Renal cortical epithelial cell (primary cell): Measurements from ENCODE around the gene FEN1. TPM values are rescaled to one million over a fixed set of nuclear protein-coding genes. Genes with fewer than 3 reads are reported as not detected.

Experiments
- DNase-seq: peaks from one replicate; pipeline ENCODE4 v3.0.0-alpha.2; 2011; ENCODE audit warnings: low read depth
- total RNA-seq: library from RNA; depleted of rRNA; stranded (reverse); fragments of >200 nt; gene quantifications from 2 replicates; pipeline ENCODE4 v1.2.3, GENCODE V29; 2014

FEN1 gene, protein sequence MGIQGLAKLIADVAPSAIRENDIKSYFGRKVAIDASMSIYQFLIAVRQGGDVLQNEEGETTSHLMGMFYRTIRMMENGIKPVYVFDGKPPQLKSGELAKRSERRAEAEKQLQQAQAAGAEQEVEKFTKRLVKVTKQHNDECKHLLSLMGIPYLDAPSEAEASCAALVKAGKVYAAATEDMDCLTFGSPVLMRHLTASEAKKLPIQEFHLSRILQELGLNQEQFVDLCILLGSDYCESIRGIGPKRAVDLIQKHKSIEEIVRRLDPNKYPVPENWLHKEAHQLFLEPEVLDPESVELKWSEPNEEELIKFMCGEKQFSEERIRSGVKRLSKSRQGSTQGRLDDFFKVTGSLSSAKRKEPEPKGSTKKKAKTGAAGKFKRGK
- total RNA-seq: 12.1 and 35.6 TPM in 2 replicates

GRCh38 chr11:61792310-61793082, at the start of gene FEN1, which contains the start of gene TMEM258:
TSS of gene FEN1 (plus strand) at chr11:61792911. CDS start at chr11:61795362, 2,451 bp downstream.
TSS of gene TMEM258 (minus strand) at chr11:61792599. CDS start at chr11:61792558, 41 bp downstream.
- peak; percentile 90 for DNase-seq

GRCh38 chr11:61743486-61744095, 49.1 kb upstream of the FEN1 start:
- no peak for DNase-seq

DNA sequence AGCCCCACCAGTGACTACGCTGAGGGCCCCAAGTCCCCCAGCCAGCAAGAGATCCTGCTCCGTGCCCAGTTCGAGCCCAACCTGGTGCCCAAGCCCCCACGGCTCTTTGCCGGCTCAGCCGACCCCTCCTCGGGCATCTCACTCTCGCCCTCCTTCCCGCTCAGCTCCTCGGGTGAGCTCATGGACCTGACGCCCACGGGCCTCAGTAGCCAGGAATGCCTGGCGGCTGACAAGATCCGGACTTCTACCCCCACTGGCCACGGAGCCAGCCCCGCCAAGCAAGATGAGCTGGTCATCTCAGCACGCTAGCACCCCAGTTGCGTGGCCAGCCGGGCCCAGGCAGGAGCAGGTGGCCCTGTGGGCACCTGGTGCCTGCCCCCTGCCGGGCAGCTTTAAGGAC, 48.5 kb upstream of the FEN1 start:
- DNase-seq: no peak

GRCh38 chr11:61744609-61745156, 48.0 kb upstream of the FEN1 start:
- no peak for DNase-seq

DNA sequence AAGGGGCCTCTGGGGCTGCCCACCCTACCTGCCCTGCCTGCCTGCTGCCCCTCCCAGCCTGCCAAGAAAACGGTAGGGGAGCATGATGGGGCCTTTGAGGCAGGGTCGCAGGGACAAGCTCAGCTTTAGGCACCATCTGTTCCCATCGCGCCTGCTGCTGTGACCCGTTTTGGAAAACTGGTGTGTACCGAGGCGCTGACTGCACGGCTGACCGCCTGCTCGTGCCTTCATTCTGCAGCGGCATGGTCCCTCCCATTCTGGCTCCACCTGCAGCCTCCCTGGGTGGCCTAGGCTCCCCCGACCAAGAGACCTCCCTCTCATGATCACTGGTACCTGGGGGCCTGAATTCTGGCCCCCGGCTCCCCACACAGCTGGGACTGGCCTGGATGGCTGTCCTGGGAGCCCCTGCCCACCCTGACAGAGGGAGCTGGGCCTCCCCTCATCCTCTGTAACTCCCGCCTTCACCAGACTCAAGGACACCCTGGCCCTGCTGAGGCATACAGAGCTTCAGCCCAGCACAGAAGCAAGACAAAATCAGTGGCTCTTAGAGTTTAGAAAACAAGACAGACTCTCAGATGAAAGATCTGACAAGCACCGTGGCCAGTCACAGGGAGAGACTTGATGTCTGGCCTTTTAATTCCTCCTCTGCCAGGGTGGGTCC, 46.8 kb upstream of the FEN1 start:
- DNase-seq: no peak

- no peak for DNase-seq
Measured at GRCh38 chr11:61746442-61747191, 46.1 kb upstream of the FEN1 start.

- DNase-seq: peak; percentile 49
Measured at GRCh38 chr11:61747192-61747966, 45.3 kb upstream of the FEN1 start.

GRCh38 chr11:61747967-61748285, 44.8 kb upstream of the FEN1 start:
- DNase-seq: no peak

DNA sequence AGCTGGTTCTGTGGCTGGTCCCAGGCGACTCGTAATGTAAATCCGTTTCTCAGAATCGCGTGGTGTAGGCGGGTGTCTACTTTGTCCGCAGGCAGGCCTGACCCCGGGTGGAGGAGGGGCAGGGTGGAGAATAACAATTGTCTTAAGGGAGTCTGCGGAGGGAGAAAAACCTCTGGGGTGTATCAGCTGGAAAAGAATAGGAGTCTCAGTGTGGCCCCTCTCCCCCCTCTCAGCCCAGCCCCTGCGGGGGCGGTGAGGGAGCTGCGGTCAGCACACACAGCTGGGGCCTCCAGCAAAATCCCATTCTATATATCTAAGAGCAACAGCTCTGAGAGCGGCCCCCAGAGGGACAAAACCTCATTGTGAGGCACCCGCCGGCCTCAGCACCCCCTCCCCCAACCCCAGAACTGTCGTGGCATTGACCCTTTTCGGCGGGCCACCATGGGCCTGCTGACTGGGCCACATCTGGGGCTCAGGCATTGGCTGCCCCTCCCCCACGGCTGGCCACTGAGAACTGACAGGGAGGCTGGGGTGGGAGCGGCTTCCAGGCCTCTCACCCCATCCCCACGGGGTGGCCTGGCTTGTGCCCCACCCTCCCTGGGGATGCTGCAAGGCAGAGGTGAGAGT, 43.0 kb upstream of the FEN1 start:
- DNase-seq: no peak

GRCh38 chr11:61750631-61751273, 42.0 kb upstream of the FEN1 start:
- no peak for DNase-seq

- DNase-seq: no peak
Measured at GRCh38 chr11:61751384-61751783, 41.3 kb upstream of the FEN1 start.

GRCh38 chr11:61752117-61752924, 40.4 kb upstream of the FEN1 start, which contains the start of gene MYRF:
TSS of gene MYRF (plus strand) at chr11:61752636. CDS start at chr11:61752745, 109 bp downstream.
- DNase-seq: no peak

GRCh38 chr11:61752925-61753521, 39.7 kb upstream of the FEN1 start:
- DNase-seq: no peak

DNA sequence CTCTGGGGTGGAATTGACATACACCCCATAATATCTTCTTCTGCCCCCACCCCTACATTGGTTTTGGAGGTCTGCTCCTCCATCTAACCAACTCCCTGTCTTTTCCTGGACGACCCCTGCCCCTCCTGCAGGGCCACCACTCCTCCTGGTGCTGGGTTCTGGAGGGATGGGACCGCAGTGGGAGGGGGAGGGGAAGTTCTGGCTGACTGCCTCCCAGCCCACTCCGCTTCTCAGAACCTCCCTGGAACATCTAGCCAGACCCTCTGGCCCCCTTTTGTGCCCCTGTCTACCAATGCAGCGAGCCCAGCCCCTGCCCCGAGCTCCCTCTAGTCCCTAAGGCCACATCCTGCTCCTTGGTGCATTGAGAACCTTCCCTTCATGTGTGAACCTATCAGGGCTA, 39.0 kb upstream of the FEN1 start:
- no peak for DNase-seq

GRCh38 chr11:61754534-61755482, 37.9 kb upstream of the FEN1 start:
- DNase-seq: no peak

GRCh38 chr11:61756147-61756451, 36.6 kb upstream of the FEN1 start:
- DNase-seq: no peak
